GM19193 (cell line): ENCODE measurements around the gene PIH1D2.

Source experiments
- POLR2A ChIP-seq: IDR thresholded peaks from 4 replicates; pipeline ENCODE4 v1.6.1; 2011; ENCODE audit not compliant: insufficient read depth, insufficient read length; ENCODE audit errors: extremely low read depth

PIH1D2 gene

DNA sequence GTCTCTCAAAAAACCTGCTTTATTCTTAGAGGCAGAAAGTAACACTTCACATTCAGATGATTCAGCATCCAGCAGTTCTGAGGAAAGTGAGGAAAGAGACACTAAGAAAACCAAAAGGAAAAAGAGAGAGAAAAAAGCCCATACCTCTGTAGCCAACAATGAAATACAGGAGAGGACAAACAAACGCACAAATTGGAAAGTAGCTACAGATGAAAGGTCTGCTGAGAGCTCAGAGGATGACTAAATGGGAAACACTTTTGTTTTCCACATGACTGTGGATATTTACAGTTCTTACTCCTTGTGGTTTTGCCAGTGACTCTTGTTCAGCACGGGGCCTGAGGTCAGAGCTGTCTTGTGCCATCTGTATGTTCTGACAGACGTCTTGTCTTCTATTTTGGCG is 8.9 kb upstream of the PIH1D2 start:
- no peak for TF ChIP-seq POLR2A

GRCh38 chr11:112062923-112063322 is 10.9 kb downstream of the PIH1D2 start:
- no peak for TF ChIP-seq POLR2A

DNA sequence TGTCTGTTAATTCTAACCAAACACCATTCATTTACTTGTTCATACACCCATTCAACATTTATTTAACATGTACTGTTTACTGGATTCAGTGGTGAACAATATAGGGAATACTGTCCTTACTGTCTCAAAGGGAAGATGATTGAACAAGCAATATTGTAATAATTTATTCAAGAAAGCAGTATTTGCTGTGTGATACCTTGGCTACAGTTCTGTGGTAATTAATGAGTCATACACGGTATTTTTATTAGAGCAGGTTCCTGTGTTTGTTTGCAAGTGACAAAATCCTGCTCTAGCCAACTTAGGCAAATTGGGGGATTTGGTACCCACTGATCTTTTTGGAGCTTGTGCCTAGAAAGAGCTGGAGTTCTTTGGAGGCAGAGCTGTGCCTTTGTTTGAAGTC is 15.7 kb downstream of the PIH1D2 start:
- no peak for TF ChIP-seq POLR2A

- no peak for TF ChIP-seq POLR2A
Observed at GRCh38 chr11:112057170-112057569, 16.6 kb downstream of the PIH1D2 start.

GRCh38 chr11:112051768-112052167 is 22.0 kb downstream of the PIH1D2 start:
- TF ChIP-seq POLR2A, result no peak

DNA sequence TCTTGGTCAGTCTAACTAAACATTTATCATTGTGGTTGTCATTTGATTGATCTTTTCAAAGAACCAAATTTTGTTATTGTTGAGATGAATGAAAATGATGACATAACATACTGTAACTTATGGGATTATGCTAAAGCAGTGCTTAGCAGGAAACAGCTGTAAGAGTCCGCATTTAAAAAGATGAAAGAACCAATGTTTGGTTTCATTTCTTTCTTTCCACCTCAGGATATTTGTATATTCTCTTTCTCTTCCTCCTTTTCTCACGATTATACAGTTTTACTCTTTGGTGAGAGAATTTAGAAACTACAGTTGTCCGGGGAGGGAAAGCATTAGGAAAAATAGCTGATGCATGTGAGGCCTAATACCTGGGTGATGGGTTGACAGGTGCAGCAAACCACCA is 23.1 kb downstream of the PIH1D2 start:
- no peak for TF ChIP-seq POLR2A

GRCh38 chr11:112049777-112050176 is 24.0 kb downstream of the PIH1D2 start:
- no peak for TF ChIP-seq POLR2A

DNA sequence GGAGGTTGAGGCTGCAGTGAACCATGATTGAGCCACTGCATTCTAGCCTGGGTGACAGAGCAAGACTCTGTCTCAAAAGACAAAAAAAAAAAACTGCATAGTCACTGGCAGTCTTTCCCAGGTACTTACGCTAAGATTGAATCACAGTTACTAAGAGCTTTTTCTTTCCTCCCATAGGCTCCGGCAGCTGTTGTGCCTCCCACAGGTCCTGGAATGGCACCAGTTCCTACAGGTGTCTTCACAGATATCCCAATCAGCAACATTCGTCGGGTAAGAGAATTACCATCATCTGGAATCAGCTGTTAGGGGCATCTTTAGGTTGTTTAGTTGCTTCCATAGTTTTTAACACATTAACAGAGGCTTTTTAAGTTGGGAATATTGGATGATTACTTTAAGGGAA is 28.9 kb downstream of the PIH1D2 start:
- TF ChIP-seq POLR2A, result no peak

GRCh38 chr11:112042961-112043304 is 30.9 kb downstream of the PIH1D2 start:
- no peak for TF ChIP-seq POLR2A

- TF ChIP-seq POLR2A, result no peak
Observed at GRCh38 chr11:112042161-112042960, 31.5 kb downstream of the PIH1D2 start.

- TF ChIP-seq POLR2A, result no peak
Observed at GRCh38 chr11:112037527-112037926, 36.3 kb downstream of the PIH1D2 start.

DNA sequence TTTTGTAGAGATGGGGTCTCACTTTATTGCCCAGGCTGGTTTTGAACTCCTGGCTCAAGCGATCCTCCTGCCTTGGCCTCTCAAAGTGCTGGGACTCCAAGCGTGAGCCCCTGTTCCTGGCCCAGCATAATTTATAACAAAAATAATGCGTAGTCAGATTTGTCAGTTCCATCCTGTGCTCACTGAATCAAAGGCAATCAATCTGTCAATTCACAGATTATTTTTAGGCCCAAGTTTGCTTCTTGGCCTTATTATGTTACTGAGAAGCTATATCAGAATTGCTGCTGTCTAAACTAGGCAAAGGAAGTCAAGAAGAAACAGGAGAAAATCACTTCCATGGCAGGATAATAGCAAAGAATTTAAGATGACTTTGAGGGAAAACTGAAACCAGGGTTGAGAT is 39.9 kb downstream of the PIH1D2 start:
- no peak for TF ChIP-seq POLR2A

- TF ChIP-seq POLR2A, result no peak
Observed at GRCh38 chr11:112029460-112029859, 44.4 kb downstream of the PIH1D2 start.

GRCh38 chr11:112025707-112026106 is 48.1 kb downstream of the PIH1D2 start:
- TF ChIP-seq POLR2A, result no peak

DNA sequence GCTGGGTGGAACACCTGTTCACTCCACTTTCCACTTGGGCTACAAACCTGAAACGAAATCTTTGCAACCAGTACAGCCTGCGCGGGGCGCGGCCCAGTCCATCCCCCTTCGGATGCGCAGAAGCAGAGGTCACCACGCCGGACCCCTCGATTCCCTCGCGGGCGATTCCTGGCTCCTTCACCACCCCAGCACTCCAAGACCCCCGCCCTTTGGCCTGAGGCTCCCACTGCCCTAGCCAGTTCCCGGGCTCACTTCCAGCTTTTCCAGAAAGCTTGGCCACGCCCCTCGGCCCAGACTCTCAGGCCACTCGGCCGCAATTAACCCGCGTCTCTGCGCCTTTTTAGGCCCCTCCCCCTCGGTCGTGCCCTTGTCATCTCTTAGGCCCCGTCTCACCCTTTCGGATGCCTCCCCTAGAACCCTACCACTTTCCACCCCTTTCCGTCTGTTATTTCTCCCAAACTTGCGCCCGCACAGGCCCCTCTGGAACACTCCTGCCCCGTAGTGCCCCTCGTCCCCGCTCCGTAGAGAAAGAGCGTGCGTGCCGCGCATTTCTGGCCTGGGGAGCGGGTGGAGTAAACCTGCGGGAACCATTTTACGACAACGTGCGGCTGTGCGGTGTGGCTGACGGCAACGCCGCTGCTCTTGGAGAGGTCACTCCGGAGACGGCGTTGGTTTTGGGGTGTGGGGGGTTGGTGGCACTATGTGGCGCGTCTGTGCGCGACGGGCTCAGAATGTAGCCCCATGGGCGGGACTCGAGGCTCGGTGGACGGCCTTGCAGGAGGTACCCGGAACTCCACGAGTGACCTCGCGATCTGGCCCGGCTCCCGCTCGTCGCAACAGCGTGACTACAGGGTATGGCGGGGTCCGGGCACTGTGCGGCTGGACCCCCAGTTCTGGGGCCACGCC is 48.8 kb downstream of the PIH1D2 start, which contains the start of gene DLAT:
Gene DLAT, plus strand, starts transcription at position 636 of the 906 bp plus-strand sequence. Its CDS starts 65 bp downstream, at position 701.
- TF ChIP-seq POLR2A, result peak; percentile 86
